Tibial nerve (tissue), 4 donors: ENCODE results near the gene MS4A18.

Experiments used
- CTCF ChIP-seq, 5 experiments: fragments of 200-600 bp in 3 of 5; fragments of 450-650 bp in 2 of 5; sonication (generic) in 3 of 5; IDR thresholded peaks; one replicate each; pipeline ENCODE4 v1.5.1; 2016 to 2019; ENCODE audit warnings: antibody characterized with exemption in 5 of 5, mild to moderate bottlenecking in 3 of 5, moderate library complexity in 2 of 5
- EP300 ChIP-seq, 2 donors: sonication (generic); formaldehyde crosslinking; IDR thresholded peaks; one replicate each; pipeline ENCODE4 v1.6.1; 2017; ENCODE audit warnings: antibody characterized with exemption in 2 of 2, mild to moderate bottlenecking in 1 of 2
- POLR2A ChIP-seq, 2 donors: fragments of 450-650 bp; IDR thresholded peaks; one replicate each; pipeline ENCODE4 v1.6.1; 2017; ENCODE audit warnings: antibody characterized with exemption in 2 of 2, mild to moderate bottlenecking in 2 of 2, moderate library complexity in 2 of 2

- TF ChIP-seq CTCF (IDR thresholded peaks at IDR 0.05) = no peak
- TF ChIP-seq EP300 (IDR thresholded peaks at IDR 0.05) = peak in 1 of 2 donors; percentile 28
- no peak for TF ChIP-seq POLR2A (IDR thresholded peaks at IDR 0.05)
These were observed 62.5 kb downstream of the MS4A18 start for GRCh38 chr11:60786811-60787567.
